Fibroblast of mammary gland (primary cell): Measurements from ENCODE around the gene TRMT11.

ENCODE experiments used
- DNase-seq: peaks from one replicate; pipeline ENCODE4 v3.0.0-alpha.2; 2010; ENCODE audit warnings: low read depth
- H3K4me3 ChIP-seq: 2 replicates; pipeline ENCODE4 v1.5.1; 2011; ENCODE audit warnings: low read depth, mild to moderate bottlenecking, low read length, moderate library complexity; ENCODE audit not compliant: control insufficient read depth
- CTCF ChIP-seq: conservative IDR thresholded peaks from 2 replicates; pipeline ENCODE4 v1.5.1; 2011; ENCODE audit warnings: low read depth, low read length, inconsistent platforms; ENCODE audit not compliant: control insufficient read depth, insufficient read depth

Gene TRMT11

GRCh38 chr6:126069449-126069848 lies 83.1 kb downstream of the TRMT11 start:
- H3K4me3 ChIP-seq = no peak overlapping the region
- no peak for TF ChIP-seq CTCF
- DNase-seq = no peak

DNA sequence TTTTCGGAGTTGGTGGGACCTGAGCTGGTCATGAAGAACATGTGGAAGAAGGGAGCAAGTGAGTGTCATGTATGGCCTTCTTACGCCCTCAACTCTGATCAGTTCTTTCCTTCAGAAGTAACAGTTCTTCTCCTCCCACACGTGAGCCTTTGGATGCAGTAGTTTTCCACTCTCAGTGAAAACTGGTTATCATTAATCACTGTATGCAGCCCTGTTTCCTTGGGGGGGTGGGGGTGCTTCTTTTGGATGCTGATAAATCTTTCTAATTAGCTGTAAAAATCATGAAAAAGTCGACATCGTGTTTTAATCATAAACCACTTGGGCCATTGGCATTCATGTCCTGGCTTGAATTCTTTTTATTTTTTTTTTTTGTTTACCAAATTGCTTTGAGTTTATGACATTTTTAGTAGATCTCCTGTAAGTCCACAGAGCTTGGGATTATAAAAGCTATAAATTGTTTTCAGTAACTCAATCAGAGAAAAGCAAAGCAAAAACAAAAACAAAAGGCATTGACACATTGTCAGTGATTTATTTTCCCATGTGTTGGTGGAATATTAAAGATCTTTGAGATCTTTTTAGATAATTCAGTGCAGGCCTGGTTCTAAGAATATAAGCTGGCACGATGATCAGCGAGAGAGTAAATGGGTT lies 84.8 kb downstream of the TRMT11 start:
- DNase-seq = no peak
- H3K4me3 ChIP-seq = no peak overlapping the region
- no peak for TF ChIP-seq CTCF

- no peak overlapping the region for H3K4me3 ChIP-seq
- DNase-seq = no peak
- no peak for TF ChIP-seq CTCF
These were observed 85.8 kb downstream of the TRMT11 start for GRCh38 chr6:126072172-126072571.

GRCh38 chr6:126072834-126073233 lies 86.5 kb downstream of the TRMT11 start:
- no peak for DNase-seq
- H3K4me3 ChIP-seq = no peak overlapping the region
- TF ChIP-seq CTCF = no peak

GRCh38 chr6:126075335-126076071 lies 89.2 kb downstream of the TRMT11 start:
- no peak overlapping the region for H3K4me3 ChIP-seq
- no peak for TF ChIP-seq CTCF
- no peak for DNase-seq

GRCh38 chr6:126076992-126077664 lies 90.8 kb downstream of the TRMT11 start:
- no peak for TF ChIP-seq CTCF
- DNase-seq = peak; percentile 68

More at GRCh38 chr6:126076992-126077664, 90.8 kb downstream of the TRMT11 start:
- no peak overlapping the region for H3K4me3 ChIP-seq
